ENCODE measurements around the gene PECR.
"Not testable (repeated sequence)": the region's sequence is repeated elsewhere in the genome, so short reads cannot be mapped to it uniquely, and the experiment has no call there.

Gene PECR

DNA sequence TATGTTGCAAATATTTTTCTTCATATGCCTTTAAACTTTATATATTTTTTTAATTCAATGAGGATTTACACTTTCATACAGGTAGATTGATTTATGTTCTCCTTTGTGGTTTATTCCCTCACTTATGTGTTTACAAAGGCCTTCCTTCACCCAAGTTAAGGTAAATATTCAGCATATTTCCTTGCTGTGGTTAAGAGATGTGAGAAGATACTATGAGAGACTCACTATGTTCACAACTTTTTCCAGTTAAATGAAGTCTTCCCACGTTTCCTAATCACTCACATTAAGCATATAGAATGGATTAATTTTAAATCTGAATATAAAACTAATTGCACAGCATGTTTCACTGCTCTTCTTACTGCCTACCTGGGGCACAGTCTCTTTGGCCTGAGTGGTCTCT, 597 bp downstream of the PECR start:
- ChIA-PET POLR2A (no interaction called here), CTCF (interaction anchor here (1.0 to 1.3 kb wide), 2 partner anchors 33 to 47 kb away, joined by 3 to 5 read pairs; no protein-coding TSS in a partner anchor)
- TF ChIP-seq, protein P1, sequence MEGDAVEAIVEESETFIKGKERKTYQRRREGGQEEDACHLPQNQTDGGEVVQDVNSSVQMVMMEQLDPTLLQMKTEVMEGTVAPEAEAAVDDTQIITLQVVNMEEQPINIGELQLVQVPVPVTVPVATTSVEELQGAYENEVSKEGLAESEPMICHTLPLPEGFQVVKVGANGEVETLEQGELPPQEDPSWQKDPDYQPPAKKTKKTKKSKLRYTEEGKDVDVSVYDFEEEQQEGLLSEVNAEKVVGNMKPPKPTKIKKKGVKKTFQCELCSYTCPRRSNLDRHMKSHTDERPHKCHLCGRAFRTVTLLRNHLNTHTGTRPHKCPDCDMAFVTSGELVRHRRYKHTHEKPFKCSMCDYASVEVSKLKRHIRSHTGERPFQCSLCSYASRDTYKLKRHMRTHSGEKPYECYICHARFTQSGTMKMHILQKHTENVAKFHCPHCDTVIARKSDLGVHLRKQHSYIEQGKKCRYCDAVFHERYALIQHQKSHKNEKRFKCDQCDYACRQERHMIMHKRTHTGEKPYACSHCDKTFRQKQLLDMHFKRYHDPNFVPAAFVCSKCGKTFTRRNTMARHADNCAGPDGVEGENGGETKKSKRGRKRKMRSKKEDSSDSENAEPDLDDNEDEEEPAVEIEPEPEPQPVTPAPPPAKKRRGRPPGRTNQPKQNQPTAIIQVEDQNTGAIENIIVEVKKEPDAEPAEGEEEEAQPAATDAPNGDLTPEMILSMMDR (IDR thresholded peaks at IDR 0.05; ENCODE audit: insufficient read depth, low read length, missing control alignments) = no peak
- no peak for DNase-seq (ENCODE audit: low read depth, low spot score)
- peak overlapping the region; percentile 87 for H3K4me3 ChIP-seq (ENCODE audit: low read depth, low read length)

- CTCF ChIA-PET; DNase-seq (ENCODE audit: low read depth, low spot score); H3K4me3 ChIP-seq (ENCODE audit: low read depth, low read length); POLR2A ChIA-PET: not testable (repeated sequence)
Measured at GRCh38 chr2:216080048-216080447, 1.6 kb downstream of the PECR start.

DNA sequence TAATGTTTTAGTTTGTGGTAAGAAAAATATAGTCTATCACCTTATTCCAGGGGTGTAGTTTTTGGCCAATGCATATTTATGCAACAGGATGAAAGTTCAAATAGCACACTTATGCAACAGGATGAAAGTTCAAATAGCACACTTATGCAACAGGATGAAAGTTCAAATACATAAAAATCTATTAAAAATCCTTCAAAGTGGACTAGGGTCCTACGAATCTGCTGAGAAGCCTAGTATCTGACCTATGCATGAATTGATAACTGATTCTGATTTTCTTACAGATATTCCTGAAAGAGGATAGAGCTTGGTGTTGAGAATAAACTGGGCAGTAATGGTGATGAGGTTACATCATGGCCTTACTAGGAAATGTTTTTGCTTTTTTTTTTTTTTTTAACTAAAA, 2.8 kb downstream of the PECR start:
- no peak for DNase-seq (ENCODE audit: low read depth, low spot score)
- CTCF ChIA-PET = interaction anchor here (0.9 kb wide), 1 partner anchor 36 kb away, joined by 3 read pairs; no protein-coding TSS in a partner anchor
- TF ChIP-seq, protein P1 (IDR thresholded peaks at IDR 0.05; ENCODE audit: insufficient read depth, low read length, missing control alignments) = no peak
- POLR2A ChIA-PET = no interaction called here
- H3K4me3 ChIP-seq (ENCODE audit: low read depth, low read length) = no peak overlapping the region

DNA sequence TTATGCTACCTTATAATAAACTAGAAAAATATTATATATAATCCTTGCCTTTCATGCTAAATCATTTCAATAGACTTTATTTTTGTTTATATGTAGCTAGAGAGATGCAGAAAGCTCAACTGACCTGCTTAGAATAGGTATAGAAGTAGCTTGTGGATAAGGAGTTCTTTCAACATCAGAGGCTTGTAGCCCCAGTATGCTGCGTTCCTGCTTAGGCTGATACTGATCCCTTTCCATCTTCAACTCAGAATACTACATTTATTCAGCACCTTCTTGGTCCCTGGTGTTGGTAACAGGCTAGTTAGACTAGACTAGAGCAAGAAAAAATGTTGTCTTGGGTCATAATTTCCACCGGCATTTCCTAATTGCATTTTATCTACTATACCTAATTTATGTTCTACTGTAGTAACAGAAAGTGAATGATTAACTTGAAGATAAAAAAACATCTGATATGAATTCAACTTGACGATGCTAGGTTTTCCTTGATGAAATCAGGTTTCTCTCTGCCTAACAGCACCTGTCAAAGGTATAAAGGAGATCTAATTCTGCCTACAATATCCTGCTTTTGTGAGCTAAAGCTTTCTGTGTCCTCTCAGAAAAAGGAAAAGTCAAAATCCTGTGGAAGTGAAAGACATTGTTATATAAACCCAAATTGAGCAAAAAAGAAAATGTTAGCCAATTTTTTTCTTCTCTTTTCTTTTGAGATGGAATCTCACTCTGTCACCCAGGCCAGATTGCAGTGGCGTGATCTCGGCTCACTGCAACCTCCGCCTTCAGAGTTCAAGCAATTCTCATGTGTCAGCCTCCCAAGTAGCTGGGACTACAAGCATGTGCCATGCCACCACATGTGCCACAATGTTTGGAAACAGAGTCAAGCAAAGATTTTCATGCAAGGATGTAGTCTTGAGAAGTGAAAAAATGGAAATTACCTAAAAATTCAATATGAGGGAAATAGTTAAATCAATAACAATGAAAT, 5.8 kb downstream of the PECR start:
- TF ChIP-seq, protein P1 (IDR thresholded peaks at IDR 0.05; ENCODE audit: insufficient read depth, low read length, missing control alignments) = no peak
- CTCF ChIA-PET = interaction anchor here (1.2 kb wide), 2 partner anchors 16 to 53 kb away, joined by 3 read pairs; no protein-coding TSS in a partner anchor
- DNase-seq (ENCODE audit: low read depth, low spot score) = no peak
- no peak overlapping the region for H3K4me3 ChIP-seq (ENCODE audit: low read depth, low read length)
- POLR2A ChIA-PET = no interaction called here

GRCh38 chr2:216074794-216075193, 6.8 kb downstream of the PECR start:
- TF ChIP-seq, protein P1 (IDR thresholded peaks at IDR 0.05; ENCODE audit: insufficient read depth, low read length, missing control alignments) = no peak
- ChIA-PET POLR2A (no interaction called here), CTCF (interaction anchor here (1.2 kb wide), 2 partner anchors 9 to 15 kb away, joined by 3 read pairs; no protein-coding TSS in a partner anchor)
- DNase-seq (ENCODE audit: low read depth, low spot score) = no peak
- no peak overlapping the region for H3K4me3 ChIP-seq (ENCODE audit: low read depth, low read length)

DNA sequence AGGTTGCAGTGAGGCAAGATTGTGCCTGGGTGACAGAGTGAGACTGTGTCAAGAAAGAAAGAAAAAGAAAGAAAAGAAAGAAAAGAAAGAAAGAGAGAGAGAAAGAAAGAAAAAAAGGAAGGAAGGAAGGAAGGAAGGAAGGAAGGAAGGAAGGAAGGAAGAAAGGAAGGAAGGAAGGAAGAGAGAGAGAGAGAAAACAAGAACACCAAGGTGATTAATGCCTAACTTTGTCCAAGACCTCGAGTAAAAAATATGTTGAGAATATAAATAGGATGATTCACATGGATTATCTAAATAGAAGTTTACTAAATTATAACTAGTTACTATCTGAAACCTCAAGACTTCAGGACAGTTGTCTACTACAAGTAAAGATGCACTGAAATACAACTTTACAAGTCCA, 7.2 kb downstream of the PECR start:
- TF ChIP-seq, protein P1 (IDR thresholded peaks at IDR 0.05; ENCODE audit: insufficient read depth, low read length, missing control alignments) = no peak
- CTCF ChIA-PET = interaction anchor here (1.2 kb wide), 1 partner anchor 8 kb away, joined by 3 read pairs; no protein-coding TSS in a partner anchor
- POLR2A ChIA-PET = no interaction called here
- DNase-seq (ENCODE audit: low read depth, low spot score) = no peak
- H3K4me3 ChIP-seq (ENCODE audit: low read depth, low read length) = no peak overlapping the region
